ENCODE results near the gene CYTH4. TPM values are rescaled to one million over a fixed set of nuclear protein-coding genes. Genes with fewer than 3 reads are reported as not detected.

CYTH4 gene
- total and polyA plus RNA-seq, 2 of the 13 experiments (the other 11 are each of a cell fraction or from before 2014, with no cell fraction given), result not detected

DNA sequence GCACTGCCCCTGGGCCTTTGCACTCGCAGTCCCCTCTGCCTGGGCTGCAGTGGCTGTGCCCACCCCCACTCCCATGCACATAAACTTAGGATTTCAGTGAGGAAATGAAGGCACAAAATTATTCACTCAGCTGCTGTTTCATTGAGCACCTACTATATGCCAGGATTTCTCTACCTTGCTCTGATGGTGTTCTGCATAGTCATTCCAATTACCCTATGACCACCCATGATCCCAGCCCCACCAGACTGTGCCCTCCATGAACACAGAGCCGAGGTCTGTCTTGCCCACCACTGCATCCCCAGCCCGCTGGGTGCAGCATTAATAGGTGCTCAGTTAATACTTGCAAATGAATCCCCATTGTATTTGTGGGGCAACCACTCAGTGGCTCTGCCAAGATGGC is 10.9 kb downstream of the CYTH4 start (continued):
- TF ChIP-seq, protein P1, sequence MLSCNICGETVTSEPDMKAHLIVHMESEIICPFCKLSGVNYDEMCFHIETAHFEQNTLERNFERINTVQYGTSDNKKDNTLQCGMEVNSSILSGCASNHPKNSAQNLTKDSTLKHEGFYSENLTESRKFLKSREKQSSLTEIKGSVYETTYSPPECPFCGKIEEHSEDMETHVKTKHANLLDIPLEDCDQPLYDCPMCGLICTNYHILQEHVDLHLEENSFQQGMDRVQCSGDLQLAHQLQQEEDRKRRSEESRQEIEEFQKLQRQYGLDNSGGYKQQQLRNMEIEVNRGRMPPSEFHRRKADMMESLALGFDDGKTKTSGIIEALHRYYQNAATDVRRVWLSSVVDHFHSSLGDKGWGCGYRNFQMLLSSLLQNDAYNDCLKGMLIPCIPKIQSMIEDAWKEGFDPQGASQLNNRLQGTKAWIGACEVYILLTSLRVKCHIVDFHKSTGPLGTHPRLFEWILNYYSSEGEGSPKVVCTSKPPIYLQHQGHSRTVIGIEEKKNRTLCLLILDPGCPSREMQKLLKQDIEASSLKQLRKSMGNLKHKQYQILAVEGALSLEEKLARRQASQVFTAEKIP (CRISPR knock-in tag; IDR thresholded peaks at IDR 0.05; ENCODE audit: borderline replicate concordance), result no peak
- TF ChIP-seq ZBTB1 (CRISPR knock-in tag; IDR thresholded peaks at IDR 0.05; ENCODE audit: borderline replicate concordance) (no peak), ZSCAN30 (CRISPR knock-in tag; IDR thresholded peaks at IDR 0.05) (no peak)

DNA sequence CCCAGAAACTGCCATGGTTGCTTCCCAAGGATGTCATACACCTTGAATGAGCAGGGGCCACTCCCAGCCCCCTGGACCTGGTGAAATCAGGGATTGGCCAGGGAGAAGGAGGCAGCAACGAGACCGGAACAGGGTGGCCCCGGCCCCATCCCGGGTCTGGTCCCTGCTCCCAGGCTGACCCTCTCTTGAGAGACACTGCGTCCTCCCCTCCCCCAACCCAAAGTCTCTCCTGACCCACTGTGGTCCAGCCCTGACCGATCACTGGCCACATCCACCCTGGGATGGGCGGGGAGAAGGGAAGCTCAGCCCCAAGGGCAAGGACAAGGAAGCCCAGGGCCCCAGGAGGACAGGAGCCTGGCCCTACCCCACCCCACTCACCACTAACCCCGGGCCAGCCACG is 12.4 kb downstream of the CYTH4 start:
- FAIRE-seq (no peak), ATAC-seq (no peak), DNase-seq (ENCODE audit: low spot score) (no peak)
- CTCF ChIA-PET (ENCODE audit: low intra/inter-chr PET ratio, low total read pairs), result no interaction called here
- H3K4me1 ChIP-seq (ENCODE audit: insufficient read depth, low read length), result no peaks in the 10 kb centered on the region
- no peaks in the 10 kb centered on the region for H3K36me3 ChIP-seq (replicated peaks in 1 of 2; ENCODE audit: control insufficient read depth in 1 of 2, insufficient read depth in 2 of 2, low read length in 2 of 2)
- peaks cover 5% of the 10 kb centered on the region; the same call in 1 of the 2 replicates for H4K20me1 ChIP-seq (ENCODE audit: insufficient read depth, low read length)
- H3K4me3 ChIP-seq (replicated peaks in 1 of 3; ENCODE audit: insufficient read depth in 1 of 3, low read depth in 2 of 3, low read length in 3 of 3), result no peak overlapping the region
- WGBS (ENCODE audit: low lambda C conversion rate), result 20% methylated on average over 4 of the region's 9 CpGs
- POLR2A ChIA-PET, result no interaction called here
- H3K27me3 ChIP-seq (ENCODE audit: control insufficient read depth in 1 of 2, insufficient read depth in 2 of 2, low read length in 2 of 2), result peaks cover 1 to 10% of the 10 kb centered on the region in 2 experiments; a peak in 3 of 5 replicates
- H2AFZ ChIP-seq (ENCODE audit: low read length), result no peak overlapping the region
- no peak overlapping the region for H3K27ac ChIP-seq (ENCODE audit: extremely low read length, insufficient read depth, low read length)
- no peak overlapping the region for H3K9ac ChIP-seq (ENCODE audit: insufficient read depth, low read depth, low read length)
- intact Hi-C loops (cut with micrococcal nuclease; ENCODE audit: unreplicated experiment), result no loop called here
- BruUV-seq (replicated peaks), result no TSS peak
- in situ Hi-C loops (cut with HindIII; ENCODE audit: extremely low pct_ligation_motif_present, low pct_unique_long_range_greater_than_20kb), result no loop called here
- H3K4me2 ChIP-seq (ENCODE audit: low read depth, low read length), result no peak overlapping the region
- H3K9me3 ChIP-seq (ENCODE audit: low read length), result no peaks in the 10 kb centered on the region
- no peaks in the 10 kb centered on the region for H3K79me2 ChIP-seq (ENCODE audit: insufficient read depth, low read length)
- TF ChIP-seq TP53 (CRISPR knock-in tag; conservative IDR thresholded peaks at IDR 0.05), result no peak
- TF ChIP-seq KMT2A (CRISPR knock-in tag; IDR thresholded peaks at IDR 0.05), result no peak
- no peak for TF ChIP-seq MZF1 (CRISPR knock-in tag; IDR thresholded peaks at IDR 0.05; ENCODE audit: borderline replicate concordance)
- no peak for TF ChIP-seq ZBTB2 (CRISPR knock-in tag; IDR thresholded peaks at IDR 0.05; ENCODE audit: low read depth)
- TF ChIP-seq, protein P2, sequence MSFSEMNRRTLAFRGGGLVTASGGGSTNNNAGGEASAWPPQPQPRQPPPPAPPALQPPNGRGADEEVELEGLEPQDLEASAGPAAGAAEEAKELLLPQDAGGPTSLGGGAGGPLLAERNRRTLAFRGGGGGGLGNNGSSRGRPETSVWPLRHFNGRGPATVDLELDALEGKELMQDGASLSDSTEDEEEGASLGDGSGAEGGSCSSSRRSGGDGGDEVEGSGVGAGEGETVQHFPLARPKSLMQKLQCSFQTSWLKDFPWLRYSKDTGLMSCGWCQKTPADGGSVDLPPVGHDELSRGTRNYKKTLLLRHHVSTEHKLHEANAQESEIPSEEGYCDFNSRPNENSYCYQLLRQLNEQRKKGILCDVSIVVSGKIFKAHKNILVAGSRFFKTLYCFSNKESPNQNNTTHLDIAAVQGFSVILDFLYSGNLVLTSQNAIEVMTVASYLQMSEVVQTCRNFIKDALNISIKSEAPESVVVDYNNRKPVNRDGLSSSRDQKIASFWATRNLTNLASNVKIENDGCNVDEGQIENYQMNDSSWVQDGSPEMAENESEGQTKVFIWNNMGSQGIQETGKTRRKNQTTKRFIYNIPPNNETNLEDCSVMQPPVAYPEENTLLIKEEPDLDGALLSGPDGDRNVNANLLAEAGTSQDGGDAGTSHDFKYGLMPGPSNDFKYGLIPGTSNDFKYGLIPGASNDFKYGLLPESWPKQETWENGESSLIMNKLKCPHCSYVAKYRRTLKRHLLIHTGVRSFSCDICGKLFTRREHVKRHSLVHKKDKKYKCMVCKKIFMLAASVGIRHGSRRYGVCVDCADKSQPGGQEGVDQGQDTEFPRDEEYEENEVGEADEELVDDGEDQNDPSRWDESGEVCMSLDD (CRISPR knock-in tag; IDR thresholded peaks at IDR 0.05; ENCODE audit: borderline replicate concordance), result no peak
- TF ChIP-seq CREB3 (CRISPR knock-in tag; IDR thresholded peaks at IDR 0.05), result no peak
- no peak for TF ChIP-seq HNRNPUL1 (IDR thresholded peaks at IDR 0.05; ENCODE audit: low read depth, low read length)
- TF ChIP-seq NCOA1 (CRISPR knock-in tag; IDR thresholded peaks at IDR 0.05), result no peak
- TF ChIP-seq ZNF574 (CRISPR knock-in tag; IDR thresholded peaks at IDR 0.05), result no peak
- no peak for TF ChIP-seq SALL1 (CRISPR knock-in tag; IDR thresholded peaks at IDR 0.05)
